ENCODE measurements around the gene DCAF5.

DNA sequence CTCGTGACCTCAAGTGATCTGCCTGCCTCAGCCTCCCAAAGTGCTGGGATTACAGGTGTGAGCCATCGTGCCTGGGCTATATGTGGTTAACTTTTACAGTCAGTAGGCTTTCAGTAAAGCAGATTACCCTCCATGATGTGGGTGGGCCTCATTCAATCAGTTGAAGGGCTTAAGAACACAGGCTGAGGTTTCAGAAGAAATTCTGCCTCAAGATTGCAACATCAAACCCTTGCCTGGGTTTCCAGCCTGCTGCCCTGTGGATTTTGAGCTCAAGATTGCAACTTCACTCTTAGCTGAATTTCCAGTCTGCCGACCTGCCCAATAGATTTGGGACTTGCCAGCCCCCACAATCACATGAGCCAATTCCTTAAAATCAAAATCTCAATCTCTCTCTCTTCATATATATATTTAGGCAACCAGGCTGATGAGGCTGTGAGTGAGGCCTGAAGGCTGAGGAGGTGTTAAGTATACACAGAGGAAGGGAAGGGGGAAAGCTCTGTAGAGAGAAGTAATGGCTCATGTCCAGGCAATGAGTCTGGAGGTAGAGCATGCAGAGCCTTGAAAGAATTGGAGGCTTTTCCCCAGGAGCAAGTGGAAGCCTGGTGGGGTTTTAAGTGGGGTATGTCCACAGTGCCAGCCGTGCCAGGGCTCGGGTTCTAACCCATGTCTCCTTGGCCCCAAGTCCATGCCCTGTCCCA, 140.5 kb downstream of the DCAF5 start:
- TF ChIP-seq CTCF (optimal IDR thresholded peaks at IDR 0.05 in 1 of 3, IDR thresholded peaks at IDR 0.05 in 1 of 3, conservative IDR thresholded peaks at IDR 0.05 in 1 of 3; ENCODE audit: extremely low read depth in 1 of 3, insufficient read depth in 2 of 3, low read length in 3 of 3) (no peak), EZH2 (IDR thresholded peaks at IDR 0.05; ENCODE audit: low read length) (no peak)
